Stimulated activated naive CD8-positive, alpha-beta T cell treated with anti-CD3 and anti-CD28 coated beads, Interleukin-15, Interleukin-2, amounts not matched to agents 100 ng/mL and 50 ng/mL, for 24 hours (primary cell): ENCODE measurements around the gene PTPRK.

Source experiments
- H3K27ac Mint-ChIP-seq: one replicate; pipeline ENCODE4 v1.8.0; 2021; ENCODE audit warnings: mild to moderate bottlenecking, mixed read lengths
- H3K27me3 Mint-ChIP-seq: one replicate; pipeline ENCODE4 v1.8.0; 2021; ENCODE audit warnings: mixed read lengths
- H3K36me3 Mint-ChIP-seq: one replicate; pipeline ENCODE4 v1.8.0; 2021; ENCODE audit warnings: low read depth, mixed read lengths
- H3K4me1 Mint-ChIP-seq: one replicate; pipeline ENCODE4 v1.8.0; 2021; ENCODE audit warnings: low read depth, mixed read lengths
- H3K4me3 Mint-ChIP-seq: one replicate; pipeline ENCODE4 v1.8.0; 2021; ENCODE audit warnings: mild to moderate bottlenecking, mixed read lengths
- H3K9me3 Mint-ChIP-seq: one replicate; pipeline ENCODE4 v1.8.0; 2021; ENCODE audit warnings: mixed read lengths

The PTPRK gene

DNA sequence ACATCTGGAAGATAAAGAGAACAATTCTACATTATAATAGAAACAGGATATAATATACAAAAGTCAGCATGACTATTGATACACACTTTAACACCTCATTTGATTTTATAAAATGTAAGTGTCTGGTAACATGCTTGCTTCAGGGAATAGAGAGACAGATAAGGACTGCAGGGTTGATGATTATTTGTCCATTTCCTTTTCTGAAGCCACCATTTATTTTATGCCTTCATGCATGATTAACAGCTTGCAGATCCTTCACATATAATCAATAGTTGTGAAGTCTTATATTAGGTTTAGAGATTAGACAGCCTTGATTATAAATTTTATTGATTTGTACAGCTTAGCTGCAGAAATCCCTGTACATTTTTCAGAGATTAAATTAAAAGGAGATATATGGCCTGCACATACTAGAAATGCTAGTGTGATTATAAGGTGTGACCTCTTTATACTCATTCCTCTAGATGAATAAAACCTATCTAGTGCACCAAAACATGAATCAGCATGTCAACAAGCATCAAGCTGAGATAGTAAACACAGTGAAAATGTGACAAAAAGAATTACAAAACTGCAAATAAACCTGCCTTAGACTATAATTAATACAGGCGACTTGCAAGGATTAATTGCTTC lies 420.7 kb downstream of the PTPRK start:
- Mint-ChIP-seq H3K27ac (no peak overlapping the region), H3K4me1 (peaks cover 10% of the 10 kb centered on the region), H3K4me3 (no peak overlapping the region)

GRCh38 chr6:128098000-128098581 lies 422.3 kb downstream of the PTPRK start:
- Mint-ChIP-seq H3K4me3 (no peak overlapping the region), H3K4me1 (peaks cover 13% of the 10 kb centered on the region), H3K27ac (peak overlapping the region; percentile 61), H3K9me3 (no peaks in the 10 kb centered on the region), H3K27me3 (no peaks in the 10 kb centered on the region), H3K36me3 (peaks cover 4% of the 10 kb centered on the region)

More for the DNA sequence above, 420.7 kb downstream of the PTPRK start:
- Mint-ChIP-seq H3K36me3 (peaks cover 1% of the 10 kb centered on the region), H3K9me3 (no peaks in the 10 kb centered on the region), H3K27me3 (no peaks in the 10 kb centered on the region)

GRCh38 chr6:128097009-128097408 lies 423.4 kb downstream of the PTPRK start:
- H3K36me3 Mint-ChIP-seq, result peaks cover 4% of the 10 kb centered on the region
- no peaks in the 10 kb centered on the region for H3K27me3 Mint-ChIP-seq
- H3K27ac Mint-ChIP-seq, result no peak overlapping the region
- H3K4me1 Mint-ChIP-seq, result peaks cover 13% of the 10 kb centered on the region
- no peak overlapping the region for H3K4me3 Mint-ChIP-seq
- no peaks in the 10 kb centered on the region for H3K9me3 Mint-ChIP-seq

GRCh38 chr6:128095362-128095761 lies 425.0 kb downstream of the PTPRK start:
- H3K36me3 Mint-ChIP-seq, result peaks cover 8% of the 10 kb centered on the region

DNA sequence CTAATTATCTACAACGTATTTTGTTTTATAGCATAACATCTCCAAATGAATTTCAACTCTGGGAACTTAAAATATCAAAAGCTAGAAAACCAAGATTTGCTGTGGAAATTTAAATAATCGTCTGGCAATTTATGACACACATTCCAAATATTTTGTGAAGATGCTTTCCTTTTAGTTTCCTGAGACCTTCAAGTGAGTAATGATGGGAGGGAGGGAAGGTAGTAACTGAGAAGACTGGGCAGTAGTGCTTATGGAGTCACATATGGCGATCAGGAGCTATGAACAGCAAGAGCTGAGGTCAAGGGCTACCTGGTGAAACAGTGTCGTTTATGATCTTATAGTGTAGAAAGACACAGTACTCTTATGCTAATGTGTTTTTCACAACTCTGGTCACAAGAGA lies 441.4 kb downstream of the PTPRK start:
- Mint-ChIP-seq H3K36me3 (peaks cover 37% of the 10 kb centered on the region), H3K4me3 (no peak overlapping the region), H3K27ac (no peak overlapping the region), H3K27me3 (no peaks in the 10 kb centered on the region), H3K9me3 (no peaks in the 10 kb centered on the region), H3K4me1 (no peaks in the 10 kb centered on the region)

More at GRCh38 chr6:128095362-128095761, 425.0 kb downstream of the PTPRK start:
- H3K4me3 Mint-ChIP-seq, result no peak overlapping the region
- H3K27me3 Mint-ChIP-seq, result no peaks in the 10 kb centered on the region
- no peak overlapping the region for H3K27ac Mint-ChIP-seq
- no peaks in the 10 kb centered on the region for H3K9me3 Mint-ChIP-seq
- peaks cover 13% of the 10 kb centered on the region for H3K4me1 Mint-ChIP-seq

DNA sequence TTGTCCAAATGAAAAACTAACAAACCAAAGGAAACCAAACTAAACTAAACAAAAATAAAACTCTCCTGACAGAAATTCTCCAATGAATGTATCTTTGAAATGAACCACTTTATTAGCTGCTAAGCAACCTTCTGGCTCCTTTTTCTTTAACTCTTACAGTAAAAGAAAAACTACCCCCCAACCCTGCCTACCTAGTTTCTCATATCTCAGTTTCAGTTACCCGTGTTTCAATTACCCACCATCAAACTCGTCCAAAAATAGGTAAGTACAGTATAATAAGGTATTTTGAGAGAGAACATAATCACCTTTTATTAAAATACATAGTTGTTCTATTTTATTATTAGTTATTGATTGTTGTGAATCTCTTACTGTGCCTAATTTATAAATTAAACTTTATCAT lies 442.1 kb downstream of the PTPRK start:
- Mint-ChIP-seq H3K9me3 (no peaks in the 10 kb centered on the region), H3K27me3 (no peaks in the 10 kb centered on the region), H3K4me1 (no peaks in the 10 kb centered on the region), H3K36me3 (peaks cover 33% of the 10 kb centered on the region), H3K4me3 (no peak overlapping the region), H3K27ac (no peak overlapping the region)

DNA sequence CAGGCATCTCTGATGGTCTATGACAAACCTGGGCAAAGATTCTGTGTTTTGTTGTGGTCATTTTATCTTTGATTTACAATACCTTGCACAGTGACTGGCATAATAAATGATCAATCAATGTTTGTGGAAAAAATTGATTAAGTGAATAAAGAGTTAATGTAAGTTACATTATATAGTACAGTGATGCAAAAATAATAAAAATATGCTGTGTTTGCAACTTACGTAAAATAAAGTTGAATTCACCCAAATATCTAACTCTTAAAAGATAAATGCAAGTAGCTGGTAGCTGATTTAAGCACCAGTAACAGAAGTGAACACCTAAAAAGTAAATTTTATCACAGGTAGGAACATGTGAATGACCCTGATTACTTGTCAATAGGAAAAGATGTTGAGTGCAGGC lies 443.6 kb downstream of the PTPRK start:
- H3K36me3 Mint-ChIP-seq, result peaks cover 30% of the 10 kb centered on the region
- H3K4me3 Mint-ChIP-seq, result no peak overlapping the region
- H3K9me3 Mint-ChIP-seq, result no peaks in the 10 kb centered on the region
- no peak overlapping the region for H3K27ac Mint-ChIP-seq
- H3K4me1 Mint-ChIP-seq, result no peaks in the 10 kb centered on the region
- no peaks in the 10 kb centered on the region for H3K27me3 Mint-ChIP-seq

DNA sequence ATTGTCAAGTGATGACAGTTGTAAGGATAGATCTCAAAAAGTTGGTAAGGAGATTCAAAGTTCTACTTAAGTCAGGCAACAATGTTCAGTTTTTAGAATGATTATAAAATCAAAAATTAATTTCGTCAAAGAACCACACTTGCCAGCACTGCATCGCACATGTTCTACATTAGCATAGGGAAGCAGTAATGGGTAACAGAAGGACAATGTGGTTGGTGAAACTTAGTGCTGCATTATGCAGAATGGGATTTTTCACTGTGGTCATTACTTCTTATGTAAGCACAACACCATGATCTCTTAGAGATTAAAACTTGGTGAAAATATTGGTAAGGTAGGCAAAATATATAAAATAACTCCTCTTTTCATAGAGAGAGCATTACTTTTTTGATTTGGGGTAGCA lies 445.8 kb downstream of the PTPRK start:
- Mint-ChIP-seq H3K9me3 (no peaks in the 10 kb centered on the region), H3K27ac (no peak overlapping the region), H3K27me3 (no peaks in the 10 kb centered on the region), H3K36me3 (peaks cover 22% of the 10 kb centered on the region), H3K4me1 (no peaks in the 10 kb centered on the region), H3K4me3 (no peak overlapping the region)

GRCh38 chr6:128073389-128073788 lies 447.0 kb downstream of the PTPRK start:
- Mint-ChIP-seq H3K9me3 (no peaks in the 10 kb centered on the region), H3K27ac (no peak overlapping the region), H3K36me3 (peaks cover 13% of the 10 kb centered on the region), H3K4me3 (no peak overlapping the region), H3K4me1 (no peaks in the 10 kb centered on the region), H3K27me3 (no peaks in the 10 kb centered on the region)

GRCh38 chr6:128071212-128071611 lies 449.2 kb downstream of the PTPRK start:
- Mint-ChIP-seq H3K9me3 (no peaks in the 10 kb centered on the region), H3K4me1 (no peaks in the 10 kb centered on the region), H3K36me3 (peaks cover 13% of the 10 kb centered on the region), H3K27me3 (no peaks in the 10 kb centered on the region), H3K4me3 (no peak overlapping the region), H3K27ac (no peak overlapping the region)

- Mint-ChIP-seq H3K9me3 (no peaks in the 10 kb centered on the region), H3K4me1 (no peaks in the 10 kb centered on the region), H3K27ac (no peak overlapping the region), H3K36me3 (peaks cover 10% of the 10 kb centered on the region), H3K4me3 (no peak overlapping the region), H3K27me3 (no peaks in the 10 kb centered on the region)
Observed at GRCh38 chr6:128070406-128070805, 450.0 kb downstream of the PTPRK start.

DNA sequence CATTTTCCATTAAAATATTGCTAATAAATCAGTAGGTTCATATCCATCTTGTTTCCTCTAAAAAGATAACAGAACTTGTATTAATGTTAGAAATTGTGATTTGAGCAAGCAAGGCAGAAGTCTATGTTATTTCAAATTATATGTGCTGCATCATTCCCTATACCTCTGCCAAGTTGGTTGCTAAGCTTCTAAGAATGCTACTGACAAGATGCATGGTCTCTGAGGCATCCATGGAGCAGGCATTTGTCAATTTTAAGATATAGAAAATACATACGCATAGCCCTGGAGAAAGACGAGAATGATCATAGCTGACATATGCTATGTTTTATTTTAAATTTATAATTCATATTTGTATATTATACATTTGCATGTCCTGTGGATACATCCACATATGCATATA lies 451.2 kb downstream of the PTPRK start:
- Mint-ChIP-seq H3K4me1 (peaks cover 3% of the 10 kb centered on the region), H3K27me3 (no peaks in the 10 kb centered on the region), H3K9me3 (no peaks in the 10 kb centered on the region), H3K36me3 (peaks cover 12% of the 10 kb centered on the region), H3K4me3 (no peak overlapping the region), H3K27ac (no peak overlapping the region)

DNA sequence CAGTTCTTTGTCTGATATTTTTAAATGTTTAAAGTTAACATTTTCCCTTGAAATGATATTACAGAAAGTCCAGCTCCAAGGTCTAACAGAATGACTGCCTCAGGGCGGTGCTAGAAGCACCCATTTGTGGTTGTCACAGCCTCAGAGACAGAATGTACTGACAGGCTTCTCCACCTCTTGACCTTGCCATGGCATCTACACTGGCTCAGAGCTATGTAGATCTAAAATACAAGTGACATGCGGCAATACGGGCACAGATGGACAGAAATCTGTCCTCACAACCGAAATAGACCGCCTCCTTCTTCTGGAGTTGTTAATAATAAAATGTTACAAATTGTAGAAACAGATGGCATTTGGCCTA lies 452.3 kb downstream of the PTPRK start:
- Mint-ChIP-seq H3K4me1 (peaks cover 3% of the 10 kb centered on the region), H3K4me3 (no peak overlapping the region), H3K27ac (no peak overlapping the region), H3K9me3 (no peaks in the 10 kb centered on the region), H3K36me3 (peaks cover 12% of the 10 kb centered on the region), H3K27me3 (no peaks in the 10 kb centered on the region)

DNA sequence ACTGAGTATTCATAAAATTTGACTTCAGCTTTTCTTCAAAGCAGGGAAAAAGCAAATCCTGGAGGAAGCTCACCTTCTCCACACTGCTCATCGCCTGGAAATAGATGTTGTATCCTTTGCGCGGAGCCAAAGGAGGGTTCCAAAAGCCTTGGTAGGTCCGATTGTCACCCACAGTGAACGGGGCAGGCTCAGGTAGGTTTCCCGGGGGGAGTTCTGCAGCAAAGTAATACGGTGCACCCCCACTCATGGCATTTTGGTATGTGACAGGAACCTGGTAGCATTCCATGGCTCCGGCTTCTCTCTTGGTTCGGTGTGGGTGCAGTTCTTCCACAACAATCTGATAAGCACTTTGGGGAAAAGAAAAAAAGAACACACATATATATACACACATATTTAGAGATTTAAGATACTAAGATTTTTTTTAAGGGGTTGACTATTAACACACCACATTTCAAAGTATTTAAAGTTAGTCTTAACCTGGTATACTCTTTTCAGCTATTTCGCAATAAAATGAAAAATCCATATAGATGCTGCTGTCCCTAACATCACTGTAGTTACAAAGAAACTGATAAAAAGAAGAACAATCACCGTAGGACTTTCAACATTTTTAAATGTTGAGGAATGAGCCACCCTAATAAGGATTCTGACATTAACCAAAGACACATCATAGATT lies 452.8 kb downstream of the PTPRK start:
- Mint-ChIP-seq H3K9me3 (no peaks in the 10 kb centered on the region), H3K27ac (no peak overlapping the region), H3K27me3 (no peaks in the 10 kb centered on the region), H3K36me3 (peaks cover 10% of the 10 kb centered on the region), H3K4me1 (peaks cover 3% of the 10 kb centered on the region), H3K4me3 (no peak overlapping the region)

DNA sequence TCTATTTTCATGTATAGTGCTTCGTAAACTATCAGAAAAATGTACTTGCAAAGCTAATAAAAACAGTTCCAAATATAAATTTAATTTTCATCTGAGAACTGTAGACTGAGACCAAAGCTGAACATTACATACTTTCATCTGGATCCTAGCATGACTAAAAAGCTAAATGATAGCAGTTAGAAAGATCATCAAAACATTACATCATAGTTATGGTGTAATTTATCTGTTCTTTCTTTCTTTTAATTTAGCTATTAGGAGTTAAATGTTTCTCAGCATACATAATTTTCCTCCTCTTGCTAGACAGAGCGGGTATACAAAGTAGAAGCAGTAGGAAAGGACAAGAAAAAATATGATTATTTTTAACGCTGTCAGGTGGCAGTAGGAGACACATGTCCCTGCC lies 455.3 kb downstream of the PTPRK start:
- Mint-ChIP-seq H3K9me3 (no peaks in the 10 kb centered on the region), H3K27ac (no peak overlapping the region), H3K4me1 (peaks cover 3% of the 10 kb centered on the region), H3K36me3 (peaks cover 8% of the 10 kb centered on the region), H3K27me3 (no peaks in the 10 kb centered on the region), H3K4me3 (no peak overlapping the region)

- Mint-ChIP-seq H3K27me3 (no peaks in the 10 kb centered on the region), H3K9me3 (peaks cover 3% of the 10 kb centered on the region), H3K36me3 (peaks cover 13% of the 10 kb centered on the region), H3K27ac (no peak overlapping the region), H3K4me3 (no peak overlapping the region), H3K4me1 (peaks cover 3% of the 10 kb centered on the region)
Observed at GRCh38 chr6:128064540-128064895, 455.9 kb downstream of the PTPRK start.
